OCI-LY1 (cell line): ENCODE results near the gene RTP5.

ENCODE experiments used
- H2AFZ ChIP-seq: fragments of 200-600 bp; sonication (generic), shearing (Covaris generic); 2 replicates; pipeline ENCODE4 v1.6.0; 2014; ENCODE audit warnings: antibody characterized with exemption, mild to moderate bottlenecking, low read length
- H3F3A ChIP-seq: fragments of 200-600 bp; sonication (generic), shearing (Covaris generic); 2 replicates; pipeline ENCODE4 v1.6.0; 2014; ENCODE audit warnings: mild to moderate bottlenecking, antibody characterized with exemption, low read length, moderate library complexity; ENCODE audit not compliant: insufficient read depth
- H3K27ac ChIP-seq: fragments of 200-600 bp; sonication (generic); 2 replicates; pipeline ENCODE4 v1.5.1; 2014; ENCODE audit warnings: low read length, mixed run types, mild to moderate bottlenecking, low read depth; ENCODE audit not compliant: poor library complexity, severe bottlenecking
- H3K27me3 ChIP-seq: fragments of 200-600 bp; sonication (generic); 2 replicates; pipeline ENCODE4 v1.6.0; 2014; ENCODE audit warnings: antibody characterized with exemption, mild to moderate bottlenecking, low read length, moderate library complexity; ENCODE audit not compliant: insufficient read depth
- H3K36me3 ChIP-seq: fragments of 200-600 bp; sonication (generic); 2 replicates; pipeline ENCODE4 v1.6.1; 2014; ENCODE audit warnings: mild to moderate bottlenecking, antibody characterized with exemption, low read length, moderate library complexity, mixed read lengths; ENCODE audit not compliant: insufficient read depth
- H3K4me1 ChIP-seq: fragments of 200-600 bp; sonication (generic); 2 replicates; pipeline ENCODE4 v1.5.1; 2014; ENCODE audit warnings: mild to moderate bottlenecking, low read length, moderate library complexity; ENCODE audit not compliant: insufficient read depth, severe bottlenecking
- H3K4me2 ChIP-seq: fragments of 200-600 bp; sonication (generic), shearing (Covaris generic); 2 replicates; pipeline ENCODE4 v1.6.1; 2014; ENCODE audit warnings: low read length
- H3K4me3 ChIP-seq: fragments of 200-600 bp; sonication (generic); 2 replicates; pipeline ENCODE4 v1.5.1; 2014; ENCODE audit warnings: low read length, low read depth, mild to moderate bottlenecking, mixed read lengths; ENCODE audit not compliant: poor library complexity, severe bottlenecking
- H3K79me2 ChIP-seq: fragments of 200-600 bp; shearing (Covaris generic); 2 replicates; pipeline ENCODE4 v1.6.1; 2016; ENCODE audit warnings: mixed run types, low read length, mixed read lengths; ENCODE audit not compliant: insufficient read depth
- H3K9ac ChIP-seq: fragments of 200-600 bp; sonication (generic), shearing (Covaris generic); 2 replicates; pipeline ENCODE4 v1.6.1; 2014; ENCODE audit warnings: mild to moderate bottlenecking, low read length, mixed read lengths
- H3K9me2 ChIP-seq: fragments of 200-600 bp; sonication (generic), shearing (Covaris generic); 2 replicates; pipeline ENCODE4 v1.6.1; 2014; ENCODE audit warnings: low read depth, mild to moderate bottlenecking, low read length, mixed read lengths
- H3K9me3 ChIP-seq: fragments of 200-600 bp; shearing (Covaris generic); 2 replicates; pipeline ENCODE4 v1.6.1; 2014; ENCODE audit warnings: low read length, mixed read lengths
- H4K20me1 ChIP-seq: fragments of 200-600 bp; sonication (generic), shearing (Covaris generic); 2 replicates; pipeline ENCODE4 v1.6.0; 2016; ENCODE audit warnings: mild to moderate bottlenecking, low read length; ENCODE audit not compliant: insufficient read depth
- CTCF ChIP-seq: fragments of 200-600 bp; sonication (generic), shearing (Covaris generic); IDR thresholded peaks from 2 replicates; pipeline ENCODE4 v1.5.1; 2017; ENCODE audit warnings: mild to moderate bottlenecking, antibody characterized with exemption, low read length, moderate library complexity, mixed read lengths
- EZH2 ChIP-seq: fragments of 200-600 bp; sonication (generic), shearing (Covaris generic); IDR thresholded peaks from 2 replicates; pipeline ENCODE4 v1.8.0; 2017; ENCODE audit warnings: borderline replicate concordance, mixed run types, mild to moderate bottlenecking, antibody characterized with exemption, low read length, moderate library complexity, mixed read lengths

RTP5 gene

GRCh38 chr2:241861264-241861663 lies 8.3 kb upstream of the RTP5 start:
- Histone ChIP-seq H4K20me1 (no peaks in the 10 kb centered on the region), H3K9me2 (no peaks in the 10 kb centered on the region), H3K4me2 (no peak overlapping the region), H3K27me3 (peaks cover 5% of the 10 kb centered on the region; the same call in 1 of the 2 replicates), H3K9ac (no peak overlapping the region), H3K9me3 (no peaks in the 10 kb centered on the region), H3K27ac (no peak overlapping the region), H3K4me1 (peaks cover 16% of the 10 kb centered on the region), H3K79me2 (no peaks in the 10 kb centered on the region), H3K36me3 (no peaks in the 10 kb centered on the region), H3F3A (no peaks in the 10 kb centered on the region), H3K4me3 (no peak overlapping the region), H2AFZ (no peak overlapping the region)
- TF ChIP-seq EZH2: no peak
- TF ChIP-seq CTCF: no peak

- TF ChIP-seq CTCF (no peak), EZH2 (no peak)
- no peaks in the 10 kb centered on the region; the same call in 1 of the 2 replicates for H3K27me3 ChIP-seq
- no peaks in the 10 kb centered on the region for H3K9me3 ChIP-seq
- no peaks in the 10 kb centered on the region for H3K79me2 ChIP-seq
- no peak overlapping the region for H3K4me2 ChIP-seq
- H3F3A ChIP-seq: no peaks in the 10 kb centered on the region
- H3K9ac ChIP-seq: no peak overlapping the region
- H2AFZ ChIP-seq: no peak overlapping the region
- peaks cover 16% of the 10 kb centered on the region for H3K4me1 ChIP-seq
- no peaks in the 10 kb centered on the region for H4K20me1 ChIP-seq
- no peak overlapping the region for H3K4me3 ChIP-seq
- no peaks in the 10 kb centered on the region for H3K36me3 ChIP-seq
- no peaks in the 10 kb centered on the region for H3K9me2 ChIP-seq
- H3K27ac ChIP-seq: no peak overlapping the region
Observed at GRCh38 chr2:241862093-241862492, 7.4 kb upstream of the RTP5 start.

DNA sequence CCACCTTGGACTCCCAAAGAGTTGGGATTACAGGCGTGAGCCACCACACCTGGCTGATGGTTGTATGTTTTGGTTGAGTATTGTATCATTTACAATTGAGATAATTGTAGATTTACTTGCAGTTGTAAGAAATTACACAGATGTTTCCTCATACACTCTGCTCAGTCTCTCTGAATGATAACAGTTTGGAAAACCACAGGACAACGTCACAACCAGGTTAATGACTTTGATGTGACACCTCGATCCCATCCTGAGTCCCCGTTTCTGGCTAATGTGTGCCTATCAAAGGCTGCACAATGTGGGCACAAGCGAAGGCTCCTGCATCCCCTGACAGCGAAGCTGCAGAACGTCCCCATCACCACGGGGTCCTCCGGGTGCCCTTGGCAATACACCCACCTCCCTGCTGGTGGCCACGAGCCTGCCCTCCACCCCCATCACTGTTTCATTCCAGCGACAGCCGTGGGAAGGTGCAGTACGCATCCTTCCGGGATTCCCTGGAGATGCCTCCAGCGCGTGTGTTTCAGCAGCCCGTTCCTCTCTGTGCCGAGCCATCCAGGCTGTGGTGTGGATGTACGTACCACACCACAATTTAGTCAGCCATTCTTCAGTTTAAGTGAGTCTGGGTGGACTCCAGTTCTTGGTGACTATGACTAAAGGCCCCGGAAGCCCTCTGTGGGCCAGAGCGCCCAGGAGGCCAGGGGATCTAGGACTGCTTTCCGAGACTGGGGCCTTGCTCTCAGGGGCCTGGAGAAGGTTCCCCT lies 6.6 kb upstream of the RTP5 start:
- Histone ChIP-seq H4K20me1 (no peaks in the 10 kb centered on the region), H3F3A (no peaks in the 10 kb centered on the region), H3K4me2 (no peak overlapping the region), H3K9me3 (no peaks in the 10 kb centered on the region), H3K27me3 (peaks cover 4% of the 10 kb centered on the region), H3K79me2 (no peaks in the 10 kb centered on the region), H2AFZ (no peak overlapping the region), H3K36me3 (no peaks in the 10 kb centered on the region), H3K27ac (no peak overlapping the region), H3K9me2 (no peaks in the 10 kb centered on the region), H3K4me3 (no peak overlapping the region), H3K4me1 (peaks cover 16% of the 10 kb centered on the region), H3K9ac (no peak overlapping the region)
- TF ChIP-seq EZH2 (no peak), CTCF (no peak)
